Measurements from ENCODE around the gene ITGA7. TPM values are rescaled to one million over a fixed set of nuclear protein-coding genes. Genes with fewer than 3 reads are reported as not detected.

Gene ITGA7
- total RNA-seq, 6 donors from 2014 or later, result 4.6 to 30.4 (median 9.0) TPM

DNA sequence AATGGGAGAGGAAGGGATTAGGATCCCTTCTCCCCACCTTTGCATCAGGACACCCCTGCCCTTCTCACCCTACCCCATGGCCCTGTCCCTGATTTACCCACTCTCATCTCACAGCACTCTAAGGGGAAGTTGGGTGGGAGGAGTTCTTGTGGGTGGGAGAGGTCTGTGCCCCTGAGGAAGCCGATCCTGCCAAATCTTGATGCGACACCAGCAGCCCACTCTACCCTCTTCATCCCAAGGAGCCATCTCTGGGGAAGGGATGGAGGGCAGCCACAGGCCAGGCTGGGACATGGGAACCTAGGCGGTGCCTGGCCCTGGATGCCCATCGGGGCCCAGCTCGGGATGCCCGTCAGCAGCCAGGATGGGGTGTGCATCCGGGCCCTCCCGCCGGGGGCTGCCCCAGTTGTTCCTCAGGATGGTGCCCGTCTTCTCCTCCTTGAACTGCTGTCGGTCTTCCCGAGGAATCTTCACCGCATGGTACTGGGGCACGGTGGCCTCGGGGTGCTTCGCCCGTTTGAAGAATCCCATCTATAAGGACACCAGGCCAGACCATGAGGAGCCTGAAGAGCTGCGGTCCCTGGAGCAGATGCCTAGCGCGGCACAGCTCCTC lies 22.8 kb downstream of the ITGA7 start:
- H3K4me1 ChIP-seq, result peaks cover 7 to 16% (median 14%) of the 10 kb centered on the region in 4 donors
- DNase-seq (peak in 1 of 2 donors; percentile 73), ATAC-seq (ENCODE audit: low FRiP score in 2 of 2) (no peak)

DNA sequence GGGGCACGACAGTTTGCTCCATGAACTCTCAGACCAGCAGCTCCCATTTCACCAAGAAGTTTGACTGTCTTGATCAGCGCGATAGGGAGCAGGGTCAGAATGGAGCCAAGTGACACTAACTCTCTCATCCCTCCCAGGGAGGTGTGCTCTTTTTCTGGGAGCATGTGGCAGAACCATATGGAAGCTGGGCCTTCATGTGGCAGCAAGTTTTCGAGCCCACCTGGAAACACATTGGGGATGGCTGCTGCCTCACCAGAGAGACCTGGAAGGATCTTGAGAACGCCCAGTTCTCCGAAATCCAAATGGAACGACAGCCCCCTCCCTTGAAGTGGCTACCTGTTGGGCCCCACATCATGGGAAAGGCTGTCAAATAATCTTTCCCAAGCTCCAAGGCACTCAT lies 24.0 kb downstream of the ITGA7 start:
- Histone ChIP-seq H3K9me3 (no peaks in the 10 kb centered on the region), H3K4me1 (peaks cover 7 to 16% (median 14%) of the 10 kb centered on the region in 4 donors), H3K27me3 (no peaks in the 10 kb centered on the region), H3K27ac (no peak overlapping the region), H3K36me3 (no peaks in the 10 kb centered on the region), H3K4me3 (no peak overlapping the region)
- TF ChIP-seq POLR2AphosphoS5 (IDR thresholded peaks at IDR 0.05), result no peak
- TF ChIP-seq, protein P1, sequence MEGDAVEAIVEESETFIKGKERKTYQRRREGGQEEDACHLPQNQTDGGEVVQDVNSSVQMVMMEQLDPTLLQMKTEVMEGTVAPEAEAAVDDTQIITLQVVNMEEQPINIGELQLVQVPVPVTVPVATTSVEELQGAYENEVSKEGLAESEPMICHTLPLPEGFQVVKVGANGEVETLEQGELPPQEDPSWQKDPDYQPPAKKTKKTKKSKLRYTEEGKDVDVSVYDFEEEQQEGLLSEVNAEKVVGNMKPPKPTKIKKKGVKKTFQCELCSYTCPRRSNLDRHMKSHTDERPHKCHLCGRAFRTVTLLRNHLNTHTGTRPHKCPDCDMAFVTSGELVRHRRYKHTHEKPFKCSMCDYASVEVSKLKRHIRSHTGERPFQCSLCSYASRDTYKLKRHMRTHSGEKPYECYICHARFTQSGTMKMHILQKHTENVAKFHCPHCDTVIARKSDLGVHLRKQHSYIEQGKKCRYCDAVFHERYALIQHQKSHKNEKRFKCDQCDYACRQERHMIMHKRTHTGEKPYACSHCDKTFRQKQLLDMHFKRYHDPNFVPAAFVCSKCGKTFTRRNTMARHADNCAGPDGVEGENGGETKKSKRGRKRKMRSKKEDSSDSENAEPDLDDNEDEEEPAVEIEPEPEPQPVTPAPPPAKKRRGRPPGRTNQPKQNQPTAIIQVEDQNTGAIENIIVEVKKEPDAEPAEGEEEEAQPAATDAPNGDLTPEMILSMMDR (IDR thresholded peaks at IDR 0.05), result no peak
- TF ChIP-seq POLR2A (IDR thresholded peaks at IDR 0.05), result no peak
- TF ChIP-seq EP300 (IDR thresholded peaks at IDR 0.05), result no peak
- ATAC-seq (ENCODE audit: low FRiP score in 2 of 2), result no peak
- 89 to 94% methylated on average over 7 of the region's 7 CpGs for WGBS, 2 donors
- DNase-seq, result no peak

More for the DNA sequence above, 22.8 kb downstream of the ITGA7 start:
- TF ChIP-seq EP300 (IDR thresholded peaks at IDR 0.05) (no peak), POLR2A (IDR thresholded peaks at IDR 0.05) (no peak), POLR2AphosphoS5 (IDR thresholded peaks at IDR 0.05) (no peak)
- TF ChIP-seq, protein P1 (IDR thresholded peaks at IDR 0.05), result no peak
- 95 to 98% methylated on average over 14 to 20 of the region's 20 CpGs for WGBS, 2 donors
- Histone ChIP-seq H3K27ac (no peak overlapping the region), H3K27me3 (no peaks in the 10 kb centered on the region), H3K4me3 (no peak overlapping the region), H3K9me3 (no peaks in the 10 kb centered on the region), H3K36me3 (no peaks in the 10 kb centered on the region)

DNA sequence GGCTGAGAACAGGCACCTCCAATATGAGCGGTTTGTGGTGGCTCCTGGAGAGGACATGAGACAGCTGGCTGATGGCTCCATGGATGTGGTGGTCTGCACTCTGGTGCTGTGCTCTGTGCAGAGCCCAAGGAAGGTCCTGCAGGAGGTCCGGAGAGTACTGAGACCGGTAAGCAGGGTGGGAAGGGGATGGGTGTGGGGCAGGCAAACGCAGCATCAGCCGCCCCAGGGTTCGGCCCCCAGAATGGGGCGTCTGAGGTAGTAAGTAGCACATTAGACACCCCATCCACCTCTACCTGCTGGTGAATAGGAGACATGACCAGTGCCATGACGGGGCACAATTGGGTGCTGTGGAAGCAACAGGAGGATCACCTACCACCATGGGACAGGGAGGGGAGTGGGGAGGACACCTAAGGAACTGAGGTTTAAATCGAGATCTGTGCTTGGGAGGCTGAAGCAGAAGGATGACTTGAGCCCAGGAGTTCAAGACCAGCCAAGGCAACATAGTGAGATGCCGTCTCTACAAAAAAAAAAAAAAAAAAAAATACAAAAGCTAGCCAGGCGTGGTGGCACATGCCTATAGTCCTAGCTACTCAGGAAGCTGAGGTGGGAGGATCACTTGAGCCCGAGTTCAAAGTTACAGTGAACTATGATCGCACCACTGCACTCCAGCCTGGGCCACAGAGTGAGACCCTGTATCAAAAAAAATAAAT lies 25.5 kb downstream of the ITGA7 start:
- Histone ChIP-seq H3K4me1 (peaks cover 7 to 16% (median 14%) of the 10 kb centered on the region in 4 donors), H3K9me3 (no peaks in the 10 kb centered on the region), H3K27me3 (no peaks in the 10 kb centered on the region), H3K4me3 (peak overlapping the region in 3 of 4 donors; percentile 7 to 35 (median 34)), H3K36me3 (no peaks in the 10 kb centered on the region), H3K27ac (no peak overlapping the region)
- TF ChIP-seq, protein P1 (IDR thresholded peaks at IDR 0.05), result no peak
- TF ChIP-seq EP300 (IDR thresholded peaks at IDR 0.05), result no peak
- TF ChIP-seq POLR2A (IDR thresholded peaks at IDR 0.05), result no peak
- no peak for TF ChIP-seq POLR2AphosphoS5 (IDR thresholded peaks at IDR 0.05)
- WGBS, 2 donors, result 79 to 83% methylated on average over 13 of the region's 13 CpGs
- ATAC-seq (ENCODE audit: low FRiP score in 2 of 2), result peak in 1 of 2 donors; percentile 3
- DNase-seq, result no peak

DNA sequence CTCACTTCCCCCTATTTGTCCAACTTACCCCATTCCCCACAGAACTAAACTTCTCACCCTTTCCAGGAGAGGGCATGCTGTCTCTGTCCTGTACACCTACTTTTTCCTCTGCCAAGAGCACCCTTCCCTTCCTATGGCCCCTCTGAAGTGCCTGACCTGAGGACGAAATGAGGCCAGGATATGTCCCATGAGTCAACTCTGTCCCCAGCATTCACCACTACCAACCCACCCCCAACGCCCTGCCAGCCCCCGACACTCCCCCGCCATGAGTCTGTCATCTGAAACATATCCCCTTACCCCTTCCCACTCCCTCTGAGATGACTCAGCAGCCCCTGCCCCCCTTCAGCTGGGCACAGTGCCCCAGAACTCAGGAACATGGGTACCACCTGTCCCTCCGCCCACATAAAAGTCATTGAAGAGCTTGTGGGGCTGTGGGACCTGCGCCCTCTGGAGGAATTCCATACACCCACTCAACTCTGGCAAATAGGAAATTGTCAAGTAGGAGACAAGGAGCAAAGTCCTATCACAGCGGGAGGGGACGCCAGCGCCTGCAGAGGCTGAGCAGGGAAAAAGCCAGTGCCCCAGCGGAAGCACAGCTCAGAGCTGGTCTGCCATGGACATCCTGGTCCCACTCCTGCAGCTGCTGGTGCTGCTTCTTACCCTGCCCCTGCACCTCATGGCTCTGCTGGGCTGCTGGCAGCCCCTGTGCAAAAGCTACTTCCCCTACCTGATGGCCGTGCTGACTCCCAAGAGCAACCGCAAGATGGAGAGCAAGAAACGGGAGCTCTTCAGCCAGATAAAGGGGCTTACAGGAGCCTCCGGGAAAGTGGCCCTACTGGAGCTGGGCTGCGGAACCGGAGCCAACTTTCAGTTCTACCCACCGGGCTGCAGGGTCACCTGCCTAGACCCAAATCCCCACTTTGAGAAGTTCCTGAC lies 26.3 kb downstream of the ITGA7 start:
- DNase-seq, result peak; percentile 48 to 70
- Histone ChIP-seq H3K4me3 (peak overlapping the region in 3 of 4 donors; percentile 7 to 35 (median 34)), H3K27me3 (no peaks in the 10 kb centered on the region), H3K9me3 (no peaks in the 10 kb centered on the region), H3K27ac (peak overlapping the region in 1 of 4 donors; percentile 30), H3K4me1 (peaks cover 7 to 16% (median 14%) of the 10 kb centered on the region in 4 donors), H3K36me3 (no peaks in the 10 kb centered on the region)
- peak; percentile 68 to 84 for ATAC-seq (ENCODE audit: low FRiP score in 2 of 2)
- whole genome bisulfite sequencing, 2 donors, result 11 to 15% methylated on average over 11 to 16 of the region's 17 CpGs
- TF ChIP-seq, protein P1 (IDR thresholded peaks at IDR 0.05), result peak in 5 of 6 experiments; percentile 15 to 20 (median 17)
- no peak for TF ChIP-seq EP300 (IDR thresholded peaks at IDR 0.05)
- no peak for TF ChIP-seq POLR2AphosphoS5 (IDR thresholded peaks at IDR 0.05)
- TF ChIP-seq POLR2A (IDR thresholded peaks at IDR 0.05), result no peak

All from upper lobe of left lung (tissue), 6 donors.